ENCODE data around the gene SSX2B.
"Not testable (repeated sequence)": the region's sequence is repeated elsewhere in the genome, so short reads cannot be mapped to it uniquely, and the experiment has no call there.

SSX2B gene, protein sequence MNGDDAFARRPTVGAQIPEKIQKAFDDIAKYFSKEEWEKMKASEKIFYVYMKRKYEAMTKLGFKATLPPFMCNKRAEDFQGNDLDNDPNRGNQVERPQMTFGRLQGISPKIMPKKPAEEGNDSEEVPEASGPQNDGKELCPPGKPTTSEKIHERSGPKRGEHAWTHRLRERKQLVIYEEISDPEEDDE

GRCh38 chrX:52750952-52751351 lies at the start of gene SSX2B:
Gene SSX2B (plus strand): TSS chrX:52751252. CDS start chrX:52752681, 1,429 bp downstream.
- not testable (repeated sequence) for DNase-seq (ENCODE audit: low read depth)

DNA sequence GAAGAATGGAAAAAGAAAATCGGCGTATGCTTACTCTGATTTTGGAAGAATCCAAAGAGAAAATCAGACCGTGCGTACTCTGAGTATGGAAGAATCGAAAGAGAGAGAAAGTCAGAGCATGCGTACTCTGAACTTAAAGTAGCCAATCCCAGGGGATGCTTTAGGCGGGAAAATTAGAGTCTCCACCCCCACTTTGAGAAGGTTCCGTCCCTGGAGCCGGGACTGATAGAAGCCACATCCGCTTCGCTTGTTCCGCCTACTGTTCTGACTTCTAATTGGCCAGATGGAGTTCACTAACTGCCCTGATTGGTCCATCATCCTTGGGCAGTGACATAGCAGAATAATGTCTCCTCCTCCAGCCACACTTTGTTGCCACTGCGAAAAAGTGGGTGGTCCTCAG lies 44.0 kb upstream of the SSX2B start, which contains the start of gene SSX2:
TSS of gene SSX2 (minus strand) at position 101 of the 400 bp plus-strand sequence. CDS start 1,429 bp downstream, outside the sequence.
- not testable (repeated sequence) for DNase-seq (ENCODE audit: low read depth)

DNA sequence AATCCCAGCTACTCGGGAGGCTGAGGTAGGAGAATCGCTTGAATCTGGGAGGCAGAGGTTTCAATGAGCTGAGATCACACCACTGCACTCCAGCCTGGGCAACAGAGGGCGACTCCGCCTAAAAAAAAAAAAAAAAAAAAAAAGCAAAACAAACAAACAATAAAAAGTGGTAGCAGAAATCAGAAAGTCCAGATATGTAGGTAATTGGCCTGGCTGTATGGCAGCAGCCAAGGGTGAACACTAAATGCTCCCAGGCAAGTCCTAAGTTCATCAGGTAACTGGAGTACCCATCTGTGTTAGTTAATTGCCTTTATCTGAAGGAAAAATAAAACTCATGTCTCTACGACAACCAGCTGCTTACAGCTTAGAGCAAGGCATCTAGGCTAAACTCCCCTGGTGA lies 14.9 kb downstream of the SSX2B start:
- DNase-seq (ENCODE audit: low read depth) = not testable (repeated sequence)

DNA sequence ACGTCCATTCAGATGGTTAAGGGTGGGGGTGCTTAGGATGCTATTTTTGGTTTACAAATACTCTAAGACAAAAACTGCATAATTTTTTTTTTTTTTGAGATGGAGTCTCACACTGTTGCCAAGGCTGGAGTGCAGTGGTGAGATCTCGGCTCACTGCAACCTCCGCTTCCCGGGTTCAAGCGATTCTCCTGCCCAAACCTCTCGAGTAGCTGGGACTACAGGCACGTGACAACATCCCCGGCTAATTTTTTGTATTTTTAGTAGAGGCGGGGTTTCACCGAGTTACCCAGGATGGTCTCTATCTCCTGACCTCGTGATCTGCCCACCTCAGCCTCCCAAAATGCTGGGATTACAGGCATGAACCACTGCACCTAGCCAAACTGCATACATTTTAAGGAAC lies 22.5 kb downstream of the SSX2B start:
- not testable (repeated sequence) for DNase-seq (ENCODE audit: low read depth)

DNA sequence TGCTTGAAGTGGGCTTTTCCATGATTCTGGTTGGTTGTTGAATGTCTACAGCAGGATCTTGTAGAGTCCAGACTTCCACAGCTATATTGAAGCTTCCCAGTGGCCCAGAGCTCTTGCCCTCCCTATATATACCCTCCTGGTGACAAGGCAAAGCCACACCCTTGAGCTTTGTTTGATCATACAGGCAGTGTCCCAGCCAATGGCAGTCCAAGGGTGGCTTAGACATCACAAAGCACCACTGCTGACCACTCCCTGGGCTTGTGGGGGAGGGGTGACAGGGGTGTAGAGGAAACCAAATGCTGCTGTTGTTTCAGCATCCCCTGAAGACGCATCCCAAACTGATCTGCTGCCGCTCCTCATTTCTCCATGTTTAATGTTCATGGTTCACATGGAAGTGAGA lies 46.3 kb downstream of the SSX2B start, which contains the start of gene SPANXN5:
TSS of gene SPANXN5 (minus strand) at position 101 of the 400 bp plus-strand sequence. CDS start at position 22, 79 bp downstream.
- DNase-seq (ENCODE audit: low read depth) = not testable (repeated sequence)

- DNase-seq (ENCODE audit: low read depth) = not testable (repeated sequence)
Observed at GRCh38 chrX:52804876-52805275, 53.8 kb downstream of the SSX2B start.

All from iris pigment epithelial cell (primary cell).